Psoas muscle (tissue), 8 donors: ENCODE data around the gene TOR1AIP2. TPM values are rescaled to one million over a fixed set of nuclear protein-coding genes. Genes with fewer than 3 reads are reported as not detected.
"Not testable (repeated sequence)": the region's sequence is repeated elsewhere in the genome, so short reads cannot be mapped to it uniquely, and the experiment has no call there.

Experiments
- ATAC-seq, 4 donors: fragments of 200-7000 bp; cut with Tn5 transposase; one replicate each; pipeline ENCODE4 v1.9.1; 2020; ENCODE audit warnings: moderate library complexity in 3 of 4, mild to moderate bottlenecking in 2 of 4
- DNase-seq, 2 donors: peaks; one replicate each; pipeline ENCODE4 v3.0.0-alpha.2; 2020
- H3K27ac ChIP-seq: fragments of 200-600 bp; one replicate; pipeline ENCODE4 v1.8.0; 2022
- H3K27me3 ChIP-seq, 3 donors: fragments of 200-600 bp in 1 of 3; one replicate each; pipeline versions ENCODE4 v1.6.1 to v1.8.0; 2013 to 2022; ENCODE audit warnings: low read length in 2 of 3, mild to moderate bottlenecking in 2 of 3, moderate library complexity in 1 of 3; ENCODE audit not compliant: insufficient read depth in 3 of 3
- H3K36me3 ChIP-seq, 2 donors: fragments of 200-600 bp in 1 of 2; one replicate each; pipeline versions ENCODE4 v1.6.1 to v1.8.0; 2013 to 2022; ENCODE audit warnings: low read depth in 1 of 2, mild to moderate bottlenecking in 1 of 2, moderate library complexity in 1 of 2; ENCODE audit not compliant: insufficient read depth in 1 of 2
- H3K4me1 ChIP-seq: fragments of 200-600 bp; one replicate; pipeline ENCODE4 v1.8.0; 2022
- H3K4me3 ChIP-seq: fragments of 200-600 bp; one replicate; pipeline ENCODE4 v1.8.0; 2022; ENCODE audit warnings: mild to moderate bottlenecking
- H3K9me3 ChIP-seq: fragments of 200-600 bp; one replicate; pipeline ENCODE4 v1.8.0; 2022
- WGBS, 3 donors: extraction: QIAGEN DNeasy Blood & Tissue Kit; methylation state at CpG; one replicate each; pipeline versions ENCODE4 v1.1.6 to v1.1.7; 2013; 5-methylcytosine and 5-hydroxymethylcytosine counted together
- intact Hi-C, 2 donors: fragments of 100-400 bp; cut with DNase I; formaldehyde crosslinking; loops; one replicate each; pipeline versions ENCODE4 v1.11.0 to v1.14.2; 2022
- polyA plus RNA-seq, 3 donors: library from polyadenylated mRNA; stranded (reverse); fragments of 200-250 nt; gene quantifications; one replicate each; pipeline ENCODE4 v1.2.3, GENCODE V29; 2013
- total RNA-seq, 4 donors: library from RNA; stranded (reverse); fragmentation: NEBNext Ultra II Directional in 2 of 4; extraction: Animal tissue kit (Norgen Biotek cat#: 25700) in 2 of 4; gene quantifications; one replicate each; pipeline versions ENCODE4 v1.2.1 to v1.2.4, GENCODE V29; 2021 to 2023
- TF ChIP-seq, protein P1 (sequence below): fragments of 200-600 bp; IDR thresholded peaks from one replicate; pipeline ENCODE4 v1.8.0; 2022; ENCODE audit warnings: antibody characterized with exemption
- donor health status: healthy with polysubstance abuse.
- donor health status: DM: no; HTN: no; CAD: no; lungs with moderate emphysema.
- donor health status: Bipolar disorder and iron deficiency.
- donor health status: healthy.
- donor health status: DM: yes; HTN: yes; CAD: no.
- donor health status: DM: no; HTN: no; CAD: no.
- donor health status: DM: no; HTN: no; CAD: no.
- donor health status: DM: yes; HTN: yes; CAD: no.

Gene TOR1AIP2
- total and polyA plus RNA-seq, 7 donors, result 10.9 to 98.3 (median 57.2) TPM

DNA sequence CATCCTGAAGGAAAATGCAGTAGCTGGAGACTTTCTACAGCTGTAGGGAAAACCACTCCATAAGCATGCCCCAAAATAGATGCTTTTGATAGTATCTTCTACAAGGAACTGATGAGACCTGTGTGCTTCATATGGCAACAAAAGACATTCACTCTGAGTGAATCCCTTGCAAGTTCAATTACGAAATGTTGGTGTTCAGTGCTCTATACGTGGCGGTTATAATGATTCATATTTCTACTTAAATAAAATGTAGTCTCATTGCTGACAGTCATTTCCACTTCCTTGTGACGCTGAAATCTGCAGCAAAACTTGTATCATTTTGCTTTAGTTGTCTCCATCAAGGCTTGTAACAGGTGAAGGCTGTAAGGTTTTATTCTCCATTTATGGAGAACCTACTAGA lies 20.6 kb downstream of the TOR1AIP2 start:
- Histone ChIP-seq H3K27ac (no peak overlapping the region), H3K27me3 (no peaks in the 10 kb centered on the region), H3K4me3 (no peak overlapping the region), H3K36me3 (peaks cover 2 to 79% of the 10 kb centered on the region in 2 donors), H3K4me1 (no peaks in the 10 kb centered on the region), H3K9me3 (no peaks in the 10 kb centered on the region)
- intact Hi-C loops, result no loop called here
- 89 to 93% (median 91%) methylated on average over 4 of the region's 4 CpGs for WGBS, 3 donors
- DNase-seq, result no peak
- no peak for ATAC-seq
- TF ChIP-seq, protein P1, sequence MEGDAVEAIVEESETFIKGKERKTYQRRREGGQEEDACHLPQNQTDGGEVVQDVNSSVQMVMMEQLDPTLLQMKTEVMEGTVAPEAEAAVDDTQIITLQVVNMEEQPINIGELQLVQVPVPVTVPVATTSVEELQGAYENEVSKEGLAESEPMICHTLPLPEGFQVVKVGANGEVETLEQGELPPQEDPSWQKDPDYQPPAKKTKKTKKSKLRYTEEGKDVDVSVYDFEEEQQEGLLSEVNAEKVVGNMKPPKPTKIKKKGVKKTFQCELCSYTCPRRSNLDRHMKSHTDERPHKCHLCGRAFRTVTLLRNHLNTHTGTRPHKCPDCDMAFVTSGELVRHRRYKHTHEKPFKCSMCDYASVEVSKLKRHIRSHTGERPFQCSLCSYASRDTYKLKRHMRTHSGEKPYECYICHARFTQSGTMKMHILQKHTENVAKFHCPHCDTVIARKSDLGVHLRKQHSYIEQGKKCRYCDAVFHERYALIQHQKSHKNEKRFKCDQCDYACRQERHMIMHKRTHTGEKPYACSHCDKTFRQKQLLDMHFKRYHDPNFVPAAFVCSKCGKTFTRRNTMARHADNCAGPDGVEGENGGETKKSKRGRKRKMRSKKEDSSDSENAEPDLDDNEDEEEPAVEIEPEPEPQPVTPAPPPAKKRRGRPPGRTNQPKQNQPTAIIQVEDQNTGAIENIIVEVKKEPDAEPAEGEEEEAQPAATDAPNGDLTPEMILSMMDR, result no peak

DNA sequence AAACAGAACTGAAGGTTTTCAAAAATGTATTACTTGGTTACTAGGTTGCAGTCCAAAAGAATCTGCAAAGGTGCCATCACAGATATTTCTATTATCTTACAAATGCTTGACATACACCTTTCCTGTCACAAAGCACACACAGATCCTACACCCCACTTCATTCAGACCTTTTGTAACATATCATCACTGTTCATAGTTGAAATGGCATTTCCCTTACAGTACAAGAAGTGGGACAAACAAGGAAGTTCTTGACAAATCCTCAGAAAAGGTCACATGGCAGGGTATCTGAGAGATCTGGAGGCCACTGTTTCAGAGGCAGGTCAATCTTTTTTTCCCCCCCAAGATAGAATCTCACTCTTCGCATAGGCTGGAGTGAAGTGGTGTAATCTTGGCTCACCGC lies 21.3 kb downstream of the TOR1AIP2 start:
- ATAC-seq (no peak), DNase-seq (no peak)
- Histone ChIP-seq H3K27me3 (no peaks in the 10 kb centered on the region), H3K36me3 (peaks cover 2 to 79% of the 10 kb centered on the region in 2 donors), H3K4me1 (no peaks in the 10 kb centered on the region), H3K9me3 (no peaks in the 10 kb centered on the region), H3K4me3 (no peak overlapping the region), H3K27ac (no peak overlapping the region)
- WGBS, 3 donors, result 97 to 98% (median 98%) methylated on average over 2 of the region's 2 CpGs
- TF ChIP-seq, protein P1, result no peak
- intact Hi-C loops, result no loop called here

DNA sequence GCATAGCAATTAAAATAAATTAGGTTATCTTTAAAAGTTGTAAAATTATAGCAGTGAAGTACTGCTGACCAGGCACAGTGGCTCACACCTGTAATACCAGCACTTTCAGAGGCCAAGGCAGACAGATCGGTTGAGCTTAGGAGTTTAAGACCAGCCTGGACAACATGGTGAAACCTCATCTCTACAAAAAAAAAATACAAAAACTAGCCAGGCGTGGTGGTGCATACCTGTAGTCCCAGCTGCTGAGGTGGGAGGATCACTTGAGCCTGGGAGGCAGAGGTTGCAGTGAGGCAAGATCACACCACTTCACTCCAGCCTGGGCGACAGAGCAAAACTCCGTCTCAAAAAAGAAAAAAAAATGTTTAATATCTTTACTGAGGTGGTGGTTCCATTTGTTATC lies 21.8 kb downstream of the TOR1AIP2 start:
- 91 to 93% (median 93%) methylated on average over 4 of the region's 4 CpGs for WGBS, 3 donors
- intact Hi-C loops, DNase-seq, H3K4me1 ChIP-seq, H3K27ac ChIP-seq, H3K27me3 ChIP-seq, ATAC-seq, H3K9me3 ChIP-seq, H3K4me3 ChIP-seq: not testable (repeated sequence)
- H3K36me3 ChIP-seq, result peaks cover 4 to 81% of the 10 kb centered on the region in 2 donors

DNA sequence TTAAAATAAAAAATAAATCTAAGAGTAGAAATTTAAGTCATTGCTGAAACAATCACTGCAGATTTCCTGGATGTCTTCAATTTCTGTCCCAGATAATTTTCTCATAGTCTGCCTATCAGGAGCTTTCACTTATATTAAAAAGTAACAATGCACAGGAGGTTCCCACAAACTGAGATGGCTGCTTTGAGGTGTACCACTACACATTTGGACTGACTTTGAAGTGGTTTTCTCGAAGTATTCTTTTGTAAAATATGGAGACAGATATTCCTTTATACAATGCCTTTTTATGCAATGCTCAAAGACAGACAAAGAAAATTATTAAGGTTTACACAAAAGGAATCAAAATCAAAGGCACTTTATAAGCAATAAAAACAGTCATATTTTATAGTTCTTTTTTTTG lies 24.5 kb downstream of the TOR1AIP2 start:
- H3K4me3 ChIP-seq, result no peak overlapping the region
- intact Hi-C loops, result no loop called here
- H3K27ac ChIP-seq, result no peak overlapping the region
- H3K4me1 ChIP-seq, result no peaks in the 10 kb centered on the region
- 89 to 94% (median 91%) methylated on average over 1 of the region's 1 CpG for WGBS, 3 donors
- no peaks in the 10 kb centered on the region for H3K9me3 ChIP-seq
- DNase-seq, result no peak
- no peak for ATAC-seq
- TF ChIP-seq, protein P1, result no peak
- no peaks in the 10 kb centered on the region for H3K27me3 ChIP-seq
- peaks cover 8 to 100% of the 10 kb centered on the region in 2 donors for H3K36me3 ChIP-seq

DNA sequence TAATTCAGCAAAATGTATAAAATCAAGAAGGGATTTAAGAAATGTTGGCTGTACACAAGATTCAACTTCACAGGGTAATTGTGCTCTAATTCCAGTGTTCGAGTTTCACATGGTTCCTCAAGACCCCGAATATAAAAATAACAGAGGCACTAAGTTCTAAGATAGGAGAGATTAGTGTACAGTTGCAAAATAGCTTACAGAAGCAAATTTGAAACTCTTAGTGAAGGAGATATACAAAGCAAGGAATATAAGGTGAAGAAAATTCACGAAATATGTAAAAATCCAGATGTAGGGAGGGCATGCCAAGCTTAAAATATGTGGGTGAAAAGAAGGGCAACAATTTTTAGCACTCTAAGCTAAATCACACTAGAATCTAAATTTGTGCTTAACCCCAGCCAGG lies 29.4 kb downstream of the TOR1AIP2 start:
- peaks cover 14 to 98% of the 10 kb centered on the region in 2 donors for H3K36me3 ChIP-seq
- intact Hi-C loops, result no loop called here
- no peaks in the 10 kb centered on the region for H3K27me3 ChIP-seq
- no peaks in the 10 kb centered on the region for H3K4me1 ChIP-seq
- no peaks in the 10 kb centered on the region for H3K9me3 ChIP-seq
- H3K27ac ChIP-seq, result no peak overlapping the region
- H3K4me3 ChIP-seq, result no peak overlapping the region
- ATAC-seq, result no peak
- TF ChIP-seq, protein P1, result no peak
- no peak for DNase-seq
- WGBS, 3 donors, result 88 to 89% (median 88%) methylated on average over 3 of the region's 3 CpGs
